Parathyroid adenoma (tissue), 2 donors: Measurements from ENCODE around the gene POLN.

ENCODE experiments used
- H2AFZ ChIP-seq: fragments of 300-600 bp; sonication (generic); one replicate; pipeline ENCODE4 v1.7.0; 2017; ENCODE audit warnings: antibody characterized with exemption, mild to moderate bottlenecking
- H3K27ac ChIP-seq: fragments of 300-600 bp; sonication (generic); one replicate; pipeline ENCODE4 v1.7.0; 2017
- H3K27me3 ChIP-seq: fragments of 300-600 bp; sonication (generic); one replicate; pipeline ENCODE4 v1.7.0; 2017; ENCODE audit warnings: low read length; ENCODE audit not compliant: control insufficient read depth, insufficient read depth
- H3K36me3 ChIP-seq: fragments of 300-600 bp; sonication (generic); one replicate; pipeline ENCODE4 v1.7.0; 2017; ENCODE audit warnings: low read length; ENCODE audit not compliant: control insufficient read depth, insufficient read depth
- H3K4me1 ChIP-seq: fragments of 300-600 bp; sonication (generic); one replicate; pipeline ENCODE4 v1.7.0; 2017; ENCODE audit warnings: control low read depth
- H3K4me2 ChIP-seq: fragments of 300-600 bp; sonication (generic); one replicate; pipeline ENCODE4 v1.7.0; 2017; ENCODE audit warnings: low read length
- H3K4me3 ChIP-seq: fragments of 300-600 bp; sonication (generic); one replicate; pipeline ENCODE4 v1.7.0; 2017; ENCODE audit warnings: low read depth, low read length
- H3K79me2 ChIP-seq: fragments of 300-600 bp; sonication (generic); one replicate; pipeline ENCODE4 v1.7.0; 2017; ENCODE audit warnings: control low read depth
- H3K9ac ChIP-seq: fragments of 300-600 bp; sonication (generic); one replicate; pipeline ENCODE4 v1.7.0; 2017; ENCODE audit warnings: mild to moderate bottlenecking
- H3K9me3 ChIP-seq: fragments of 300-600 bp; sonication (generic); one replicate; pipeline ENCODE4 v1.7.0; 2017; ENCODE audit warnings: low read length; ENCODE audit not compliant: control insufficient read depth
- CTCF ChIP-seq: fragments of 300-600 bp; sonication (generic); IDR thresholded peaks from one replicate; pipeline ENCODE4 v1.7.0; 2017; ENCODE audit warnings: antibody characterized with exemption, mild to moderate bottlenecking
- donor health status: primary hyperparathyroidism.

Gene POLN

GRCh38 chr4:2066011-2066551 is 175.8 kb downstream of the POLN start:
- no peaks in the 10 kb centered on the region for H3K27me3 ChIP-seq

GRCh38 chr4:2065106-2065930 is 176.6 kb downstream of the POLN start:
- Histone ChIP-seq H2AFZ (no peak overlapping the region), H3K27ac (no peak overlapping the region), H3K9me3 (no peaks in the 10 kb centered on the region), H3K9ac (no peak overlapping the region), H3K36me3 (no peaks in the 10 kb centered on the region), H3K27me3 (no peaks in the 10 kb centered on the region), H3K4me2 (no peak overlapping the region), H3K79me2 (no peaks in the 10 kb centered on the region), H3K4me1 (no peaks in the 10 kb centered on the region), H3K4me3 (no peak overlapping the region)
- TF ChIP-seq CTCF, result no peak

More at GRCh38 chr4:2066011-2066551, 175.8 kb downstream of the POLN start:
- no peaks in the 10 kb centered on the region for H3K36me3 ChIP-seq
- no peak overlapping the region for H3K9ac ChIP-seq
- H3K4me1 ChIP-seq, result no peaks in the 10 kb centered on the region
- no peak for TF ChIP-seq CTCF
- no peak overlapping the region for H3K27ac ChIP-seq
- H3K9me3 ChIP-seq, result no peaks in the 10 kb centered on the region
- no peaks in the 10 kb centered on the region for H3K79me2 ChIP-seq
- no peak overlapping the region for H3K4me3 ChIP-seq
- no peak overlapping the region for H2AFZ ChIP-seq
- no peak overlapping the region for H3K4me2 ChIP-seq

GRCh38 chr4:2064276-2064991 is 177.5 kb downstream of the POLN start:
- Histone ChIP-seq H3K27me3 (no peaks in the 10 kb centered on the region), H3K4me2 (no peak overlapping the region), H2AFZ (no peak overlapping the region), H3K9ac (no peak overlapping the region), H3K9me3 (no peaks in the 10 kb centered on the region), H3K4me1 (no peaks in the 10 kb centered on the region), H3K27ac (no peak overlapping the region), H3K79me2 (no peaks in the 10 kb centered on the region), H3K4me3 (no peak overlapping the region), H3K36me3 (no peaks in the 10 kb centered on the region)
- no peak for TF ChIP-seq CTCF

- Histone ChIP-seq H3K4me3 (no peak overlapping the region), H3K9me3 (no peaks in the 10 kb centered on the region), H3K9ac (no peak overlapping the region), H3K4me1 (no peaks in the 10 kb centered on the region), H3K36me3 (no peaks in the 10 kb centered on the region), H3K79me2 (no peaks in the 10 kb centered on the region), H2AFZ (no peak overlapping the region), H3K27me3 (no peaks in the 10 kb centered on the region), H3K27ac (no peak overlapping the region), H3K4me2 (no peak overlapping the region)
- no peak for TF ChIP-seq CTCF
Measured at GRCh38 chr4:2063557-2064275, 178.2 kb downstream of the POLN start.
